Gastroesophageal sphincter (tissue), 3 donors: ENCODE measurements around the gene CASTOR1.

Experiments used
- CTCF ChIP-seq, 4 experiments: fragments of 200-600 bp in 2 of 4; fragments of 450-650 bp in 2 of 4; sonication (generic) in 1 of 4; IDR thresholded peaks; one replicate each; pipeline ENCODE4 v1.5.1; 2017 to 2019; ENCODE audit warnings: antibody characterized with exemption in 4 of 4, mild to moderate bottlenecking in 2 of 4, moderate library complexity in 2 of 4
- EP300 ChIP-seq: sonication (generic); formaldehyde crosslinking; IDR thresholded peaks from one replicate; pipeline ENCODE4 v1.6.1; 2017; ENCODE audit warnings: antibody characterized with exemption, mild to moderate bottlenecking
- POLR2A ChIP-seq, 2 donors: fragments of 450-650 bp; IDR thresholded peaks; one replicate each; pipeline ENCODE4 v1.6.1; 2017; ENCODE audit warnings: antibody characterized with exemption in 2 of 2, mild to moderate bottlenecking in 2 of 2, moderate library complexity in 1 of 2
- POLR2AphosphoS5 ChIP-seq: sonication (generic); formaldehyde crosslinking; IDR thresholded peaks from one replicate; pipeline ENCODE4 v1.6.1; 2017; ENCODE audit warnings: antibody characterized with exemption

GRCh38 chr22:30244641-30245040 lies 44.7 kb downstream of the CASTOR1 start:
- no peak for TF ChIP-seq CTCF (IDR thresholded peaks at IDR 0.05)
- TF ChIP-seq POLR2A (IDR thresholded peaks at IDR 0.05), result no peak
- no peak for TF ChIP-seq POLR2AphosphoS5
- TF ChIP-seq EP300, result no peak
